ENCODE results near the gene MAML3.

The MAML3 gene

DNA sequence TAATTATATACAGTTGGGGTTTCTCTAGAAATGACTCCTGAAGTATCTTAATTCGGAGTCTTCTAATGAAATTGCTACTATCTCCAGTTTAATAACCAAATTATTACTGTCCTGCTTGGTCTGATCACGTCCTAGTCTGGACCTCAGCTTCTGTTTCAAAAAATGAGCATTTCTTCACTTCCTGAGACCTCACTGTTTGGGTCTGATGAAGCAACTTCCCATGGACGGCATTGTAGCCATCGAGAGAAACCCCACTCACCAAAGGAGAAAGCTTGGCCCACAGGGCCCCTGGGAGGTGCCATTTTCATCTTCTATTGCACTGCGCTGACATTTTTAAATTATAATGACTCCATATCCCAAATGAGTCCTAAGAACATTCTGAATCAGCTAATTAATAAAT lies 310.3 kb downstream of the MAML3 start:
- no peak for DNase-seq (ENCODE audit: low read depth in 2 of 2)

DNA sequence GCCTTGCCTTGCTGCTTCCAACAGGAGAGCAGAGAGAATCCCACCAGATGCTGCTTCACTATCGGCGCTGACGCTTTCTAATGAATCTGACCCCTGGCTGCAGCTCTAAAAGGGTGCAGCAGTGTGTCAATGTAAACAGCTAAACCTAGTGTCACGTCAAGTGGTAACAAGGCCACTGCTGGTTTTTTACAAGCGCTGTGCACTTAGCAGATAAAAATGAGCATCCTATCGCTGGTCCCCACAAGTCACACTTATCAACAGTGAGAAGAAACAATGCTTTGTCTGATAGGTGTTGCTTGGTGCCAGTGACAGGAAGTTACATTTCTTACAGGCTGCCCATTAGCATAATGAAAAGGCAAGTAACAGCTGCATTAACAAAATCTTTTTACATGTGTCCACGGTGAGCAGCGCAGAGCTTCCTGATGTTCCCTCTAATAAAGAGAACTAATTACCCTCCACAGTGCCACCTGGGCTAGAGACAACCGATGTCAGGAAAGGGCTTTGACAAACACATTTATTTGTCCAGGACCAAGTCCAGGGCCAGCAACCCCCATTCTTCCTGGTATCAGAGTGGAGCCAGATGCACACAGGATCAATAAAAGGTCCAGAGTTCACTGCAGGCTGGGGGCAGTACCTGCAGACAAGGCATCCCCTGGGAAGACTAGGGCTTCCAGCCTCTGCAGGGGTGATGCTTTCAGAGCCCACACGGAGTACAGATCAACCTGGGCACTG lies 312.4 kb downstream of the MAML3 start:
- DNase-seq (ENCODE audit: low read depth in 2 of 2): no peak

DNA sequence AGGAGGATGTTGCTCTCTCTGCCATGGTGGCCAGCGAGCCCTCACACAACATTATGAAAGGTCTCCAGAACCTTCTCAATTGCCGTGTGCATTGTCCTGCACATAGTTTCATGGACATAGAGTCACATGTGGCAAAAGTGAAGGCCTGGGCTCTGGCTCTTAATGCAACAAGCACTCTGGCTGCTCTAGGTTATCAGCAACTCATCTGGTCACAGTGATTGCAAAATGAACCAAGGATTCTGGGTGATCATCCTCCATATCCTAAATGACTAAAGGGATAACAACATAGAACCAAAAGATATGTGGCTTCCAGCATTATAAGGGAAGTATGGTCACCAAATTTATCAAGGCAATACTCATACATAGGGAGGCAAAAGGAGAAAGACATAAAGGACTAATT lies 313.2 kb downstream of the MAML3 start:
- no peak for DNase-seq (ENCODE audit: low read depth in 2 of 2)

DNA sequence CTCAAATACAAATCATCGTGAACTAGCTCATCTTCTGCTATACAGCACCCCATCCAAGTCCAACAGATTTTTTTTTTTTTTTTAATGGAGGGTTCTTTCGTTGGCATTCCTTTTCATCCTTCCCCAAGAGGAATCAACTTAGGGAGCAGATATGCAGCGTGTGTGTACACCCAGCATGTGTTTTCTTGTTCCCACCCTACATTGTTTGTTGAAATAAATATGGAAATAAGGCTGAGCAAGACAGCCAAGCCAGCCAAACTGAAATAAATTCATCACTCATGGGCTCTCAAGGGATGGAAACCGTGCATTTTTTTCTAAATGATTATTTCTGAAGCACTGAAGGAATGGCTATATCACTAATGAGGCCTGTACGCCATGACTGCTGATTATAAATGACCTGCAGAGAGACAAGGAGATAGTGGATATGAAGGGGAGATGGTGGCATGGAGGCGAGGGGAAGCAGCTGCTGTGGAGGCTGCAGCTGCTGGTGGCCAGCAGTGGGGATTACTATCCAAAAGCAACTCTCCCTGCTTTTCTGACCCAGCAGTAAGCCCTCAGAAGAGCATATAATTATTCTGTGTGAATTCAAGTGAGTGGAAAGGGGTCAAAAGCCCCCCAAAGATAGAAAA lies 314.5 kb downstream of the MAML3 start:
- DNase-seq (ENCODE audit: low read depth in 2 of 2): no peak

GRCh38 chr4:139838811-139839210 lies 315.2 kb downstream of the MAML3 start:
- DNase-seq (ENCODE audit: low read depth in 2 of 2): no peak

DNA sequence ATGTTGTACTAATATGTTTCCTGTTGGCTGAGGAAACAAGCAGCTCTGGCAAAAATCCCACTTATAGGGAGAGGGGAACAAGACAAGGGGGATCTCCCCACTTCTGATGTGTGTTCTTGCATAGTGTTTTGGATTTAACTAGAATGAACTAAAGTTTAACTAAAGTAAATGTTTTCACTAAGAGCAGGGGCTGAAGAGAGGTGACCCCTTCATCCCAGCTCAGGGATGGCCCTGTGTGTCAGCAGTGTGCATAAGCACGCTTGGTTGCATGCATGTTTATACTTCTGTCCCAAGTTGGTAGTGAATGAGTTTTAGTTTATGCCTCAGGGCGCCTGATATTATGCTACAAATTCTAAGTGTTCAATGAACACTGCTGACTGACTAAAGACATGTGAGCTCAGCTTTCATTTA lies 319.0 kb downstream of the MAML3 start:
- no peak for DNase-seq (ENCODE audit: low read depth in 2 of 2)

GRCh38 chr4:139834226-139834662 lies 319.7 kb downstream of the MAML3 start:
- DNase-seq (ENCODE audit: low read depth in 2 of 2): no peak

DNA sequence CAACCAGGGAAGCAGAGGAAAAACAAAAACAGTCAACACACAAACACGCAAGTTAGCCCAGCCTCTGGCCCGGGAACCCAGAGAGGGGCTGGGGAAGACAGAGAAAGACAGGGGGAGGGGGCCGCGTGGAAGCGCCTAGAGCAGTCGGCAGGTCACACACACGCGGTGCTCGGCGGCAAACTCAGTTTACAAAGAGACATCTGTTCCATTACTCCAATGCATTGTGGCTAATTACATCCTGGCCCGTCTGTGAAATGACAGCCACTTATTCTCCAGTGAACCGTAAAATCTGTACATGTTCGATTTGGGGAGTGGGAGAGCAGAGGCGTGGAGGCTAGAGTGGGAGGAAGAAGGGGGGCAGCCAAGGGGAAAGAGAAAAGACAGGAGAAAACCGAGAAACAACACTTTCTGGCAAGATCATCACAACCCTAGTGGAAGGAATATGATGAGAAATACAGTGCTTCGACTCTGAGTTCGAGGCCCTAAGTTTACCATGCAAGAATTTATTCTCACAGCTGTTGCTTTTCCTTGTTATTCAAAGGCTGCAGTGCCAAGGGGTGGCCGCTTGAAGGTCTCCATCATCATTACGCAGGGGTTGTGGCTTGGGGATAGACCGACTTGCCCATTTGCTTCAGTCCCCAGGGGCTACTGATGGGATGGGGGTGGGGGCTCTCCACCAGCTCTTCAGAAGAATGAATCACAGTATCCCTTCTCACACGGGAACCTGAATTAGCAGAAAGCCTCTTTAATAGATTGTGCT lies 320.7 kb downstream of the MAML3 start:
- DNase-seq (ENCODE audit: low read depth in 2 of 2): no peak

DNA sequence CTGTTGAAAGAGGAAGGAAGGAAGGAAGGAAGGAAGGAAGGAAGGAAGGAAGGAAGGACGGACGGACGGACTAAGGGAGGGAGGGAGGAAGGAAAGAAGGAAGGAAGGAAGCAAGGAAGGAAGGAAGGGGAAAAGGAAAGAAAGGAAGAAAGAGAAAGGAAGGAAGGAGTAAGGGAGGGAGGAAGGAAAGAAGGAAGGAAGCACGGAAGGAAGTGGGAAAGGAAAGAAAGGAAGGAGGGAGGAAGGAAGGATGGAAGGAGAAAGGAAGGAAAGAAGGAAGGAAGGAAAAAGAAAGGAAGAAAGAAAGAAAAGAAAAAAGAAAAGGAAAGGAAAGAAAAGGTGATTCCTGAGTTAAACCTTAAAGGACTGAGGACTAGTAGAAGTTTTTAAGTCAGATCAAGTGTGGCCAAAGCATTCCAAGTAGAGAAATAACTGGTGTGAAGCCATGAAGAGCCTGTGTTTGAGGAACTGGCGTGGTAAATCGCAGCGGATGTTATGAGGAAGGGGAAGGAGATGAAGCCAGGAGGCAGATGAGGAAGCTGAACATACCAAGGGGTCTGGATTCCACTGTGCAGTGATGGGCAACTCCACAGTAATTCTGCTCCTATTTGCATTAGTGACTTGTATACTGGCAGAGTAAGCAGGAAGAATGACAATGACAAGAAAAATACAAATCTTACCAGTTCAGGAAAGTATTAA lies 324.9 kb downstream of the MAML3 start:
- DNase-seq (ENCODE audit: low read depth in 2 of 2): no peak

DNA sequence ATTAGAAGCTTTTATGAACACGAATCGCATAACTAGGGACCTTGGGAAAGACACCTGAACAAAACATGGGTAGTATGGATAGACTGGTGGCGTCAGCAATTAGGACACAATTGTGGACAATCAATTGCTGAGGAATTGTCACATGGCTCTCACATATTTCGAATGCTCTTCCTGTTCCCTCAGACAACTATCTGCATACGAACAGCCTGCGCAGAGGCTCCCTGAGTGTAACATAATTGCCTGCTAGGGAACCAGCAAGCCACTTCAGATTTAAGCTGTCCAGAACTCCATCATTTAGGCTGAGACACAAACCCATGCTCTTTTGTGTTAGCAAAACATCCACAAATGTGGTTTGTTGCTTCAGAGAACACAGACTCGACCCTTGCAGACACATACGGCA lies 327.6 kb downstream of the MAML3 start:
- DNase-seq (ENCODE audit: low read depth in 2 of 2): no peak

DNA sequence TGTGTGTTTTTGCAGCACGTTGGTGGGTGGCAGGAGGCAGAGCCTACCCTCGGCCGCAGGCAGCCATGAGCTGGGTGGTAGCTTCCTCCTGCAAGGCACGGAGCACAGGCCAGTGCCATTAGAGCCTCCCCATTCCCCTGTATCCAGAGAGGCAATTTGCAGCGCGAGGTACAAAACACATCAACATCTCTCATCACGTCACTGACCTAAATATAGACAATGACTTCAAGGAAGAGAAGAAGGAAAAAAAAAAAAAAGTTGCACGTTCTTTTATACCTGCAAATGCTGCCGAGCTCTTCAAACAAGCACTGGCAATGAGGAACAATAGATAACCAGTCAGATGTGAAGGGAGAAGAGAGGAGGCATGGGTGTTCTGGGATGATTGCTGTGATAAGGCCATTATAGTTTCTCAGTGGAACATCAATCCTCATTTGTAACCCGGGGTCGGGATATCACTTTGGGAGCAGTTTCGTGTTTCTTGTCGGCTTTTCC lies 328.4 kb downstream of the MAML3 start:
- no peak for DNase-seq (ENCODE audit: low read depth in 2 of 2)

- DNase-seq (ENCODE audit: low read depth in 2 of 2): no peak
Observed at GRCh38 chr4:139824882-139825522, 329.0 kb downstream of the MAML3 start.

- DNase-seq (ENCODE audit: low read depth in 2 of 2): no peak
Observed at GRCh38 chr4:139823746-139824145, 330.2 kb downstream of the MAML3 start.

- no peak for DNase-seq (ENCODE audit: low read depth in 2 of 2)
Observed at GRCh38 chr4:139823345-139823744, 330.6 kb downstream of the MAML3 start.

DNA sequence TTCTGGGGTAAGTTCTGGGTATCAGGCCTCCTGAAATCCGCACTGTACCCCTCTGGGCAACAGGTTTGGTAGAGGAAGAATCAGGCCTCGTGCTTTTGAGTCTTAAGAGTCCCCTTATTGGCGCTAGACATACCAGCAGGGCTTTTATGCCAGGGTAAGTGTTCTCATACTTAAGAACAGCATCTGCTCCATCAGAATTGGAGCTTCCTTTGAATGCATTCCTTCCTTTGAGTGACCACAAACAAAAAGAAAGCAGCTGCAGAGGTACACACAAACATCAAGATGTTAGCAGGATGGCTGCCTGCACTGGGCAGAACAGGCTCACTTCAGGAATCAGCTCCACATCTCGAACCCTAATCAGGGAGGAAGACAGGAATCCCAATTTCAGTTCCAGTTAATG lies 331.6 kb downstream of the MAML3 start:
- no peak for DNase-seq (ENCODE audit: low read depth in 2 of 2)

- DNase-seq (ENCODE audit: low read depth in 2 of 2): no peak
Observed at GRCh38 chr4:139819082-139819481, 334.9 kb downstream of the MAML3 start.

- no peak for DNase-seq (ENCODE audit: low read depth in 2 of 2)
Observed at GRCh38 chr4:139817657-139818452, 336.1 kb downstream of the MAML3 start.

DNA sequence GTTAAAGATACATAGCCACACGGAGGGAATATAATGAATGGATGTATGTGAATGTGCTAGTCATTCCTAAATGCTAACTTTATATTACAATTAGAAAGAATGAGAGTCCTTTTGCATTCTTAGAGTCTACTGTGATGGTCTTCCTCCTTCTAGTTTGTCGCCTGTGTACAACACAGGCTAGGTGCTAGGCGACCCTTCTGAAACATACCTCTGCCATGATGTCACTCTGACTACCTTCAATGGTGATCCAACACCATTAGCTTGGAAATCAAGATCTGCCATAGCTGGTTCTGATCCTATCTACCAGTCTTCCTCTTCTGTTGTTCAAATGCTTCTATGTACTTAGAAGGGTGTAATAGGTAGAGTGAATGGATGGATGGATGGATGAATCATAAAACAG lies 337.1 kb downstream of the MAML3 start:
- no peak for DNase-seq (ENCODE audit: low read depth in 2 of 2)

- no peak for DNase-seq (ENCODE audit: low read depth in 2 of 2)
Observed at GRCh38 chr4:139815778-139816601, 338.0 kb downstream of the MAML3 start.

Measured in stimulated activated CD4-positive, alpha-beta T cell treated with anti-CD3 and anti-CD28 coated beads, Interleukin-1b, Interleukin-23, amount 100 ng/mL, for 1 hour (primary cell).